Chondrocyte (in vitro differentiated cells): Measurements from ENCODE around the gene CNTFR. TPM values are rescaled to one million over a fixed set of nuclear protein-coding genes. Genes with fewer than 3 reads are reported as not detected.

Experiments used
- DNase-seq: peaks from one replicate; pipeline ENCODE4 v3.0.0; 2021; ENCODE audit warnings: mixed read lengths, low spot score
- H3K27ac Mint-ChIP-seq: one replicate; pipeline ENCODE4 v1.8.0; 2021; ENCODE audit warnings: mild to moderate bottlenecking, moderate library complexity, mixed read lengths; ENCODE audit not compliant: unreplicated experiment
- H3K27me3 Mint-ChIP-seq: 2 replicates; pipeline ENCODE4 v1.8.0; 2021; ENCODE audit warnings: low read depth, mixed read lengths
- H3K36me3 Mint-ChIP-seq: 2 replicates; pipeline ENCODE4 v1.8.0; 2021; ENCODE audit warnings: low read depth, mixed read lengths
- H3K4me1 Mint-ChIP-seq: 2 replicates; pipeline ENCODE4 v1.8.0; 2021; ENCODE audit warnings: low read depth, mild to moderate bottlenecking, mixed read lengths
- H3K4me3 Mint-ChIP-seq: one replicate; pipeline ENCODE4 v1.8.0; 2021; ENCODE audit warnings: mild to moderate bottlenecking, moderate library complexity, mixed read lengths; ENCODE audit not compliant: unreplicated experiment
- H3K9me3 Mint-ChIP-seq: 2 replicates; pipeline ENCODE4 v1.8.0; 2021; ENCODE audit warnings: low read depth, mixed read lengths
- total RNA-seq: library from RNA; stranded (reverse); gene quantifications from 3 replicates; pipeline ENCODE4 v1.2.1, GENCODE V29; 2021
- TF ChIP-seq, protein P1 (sequence below): fragments of 200-600 bp; sonication (generic); IDR thresholded peaks from 2 replicates; pipeline ENCODE4 v1.5.0; 2021; ENCODE audit warnings: antibody characterized with exemption, mild to moderate bottlenecking, moderate library complexity

Gene CNTFR
- total RNA-seq, 1 donor from 2014 or later = 0.12 TPM

DNA sequence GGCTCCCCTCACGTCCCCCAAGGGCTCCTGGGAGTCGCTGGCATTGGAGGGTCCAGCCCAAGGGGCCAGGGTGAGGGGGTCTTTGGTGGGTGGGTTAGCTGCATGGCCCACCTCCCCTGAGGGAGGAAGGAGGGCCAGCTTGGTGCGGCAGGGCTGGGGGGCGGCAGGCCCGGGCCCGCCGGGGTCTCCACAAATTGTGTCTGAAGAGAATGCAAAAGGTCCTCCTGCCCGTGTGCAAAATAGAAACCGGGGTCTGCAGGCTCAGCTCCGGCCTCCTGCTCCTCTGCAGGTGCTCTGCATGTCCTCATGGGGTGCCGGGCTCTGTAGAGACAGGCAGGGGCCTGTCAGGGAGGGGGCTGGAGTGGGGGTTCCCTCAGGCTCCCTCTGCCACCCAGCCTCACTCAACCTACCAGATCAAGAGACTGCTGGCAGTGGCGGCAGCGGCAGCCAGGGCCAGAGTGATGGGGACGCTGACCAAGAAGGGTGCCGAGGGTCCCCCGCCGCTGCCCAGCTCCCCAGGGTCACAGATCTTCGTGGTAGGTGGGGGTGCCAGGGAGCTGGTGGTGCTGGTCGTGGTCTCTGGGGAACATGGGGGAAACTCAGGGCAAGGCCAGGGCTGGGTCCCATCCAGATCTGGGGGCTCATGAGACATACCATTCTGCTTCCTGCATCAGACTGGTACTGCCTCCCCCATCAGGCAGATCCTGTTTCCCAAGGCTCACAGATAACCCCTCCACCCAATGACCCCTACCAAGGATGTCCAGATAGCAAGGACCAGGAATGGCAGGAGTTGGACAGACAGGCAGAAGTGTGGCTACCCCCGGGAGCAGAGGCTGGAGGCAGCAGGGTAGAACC, 37.5 kb downstream of the CNTFR start:
- no peaks in the 10 kb centered on the region for H3K9me3 Mint-ChIP-seq
- TF ChIP-seq, protein P1, sequence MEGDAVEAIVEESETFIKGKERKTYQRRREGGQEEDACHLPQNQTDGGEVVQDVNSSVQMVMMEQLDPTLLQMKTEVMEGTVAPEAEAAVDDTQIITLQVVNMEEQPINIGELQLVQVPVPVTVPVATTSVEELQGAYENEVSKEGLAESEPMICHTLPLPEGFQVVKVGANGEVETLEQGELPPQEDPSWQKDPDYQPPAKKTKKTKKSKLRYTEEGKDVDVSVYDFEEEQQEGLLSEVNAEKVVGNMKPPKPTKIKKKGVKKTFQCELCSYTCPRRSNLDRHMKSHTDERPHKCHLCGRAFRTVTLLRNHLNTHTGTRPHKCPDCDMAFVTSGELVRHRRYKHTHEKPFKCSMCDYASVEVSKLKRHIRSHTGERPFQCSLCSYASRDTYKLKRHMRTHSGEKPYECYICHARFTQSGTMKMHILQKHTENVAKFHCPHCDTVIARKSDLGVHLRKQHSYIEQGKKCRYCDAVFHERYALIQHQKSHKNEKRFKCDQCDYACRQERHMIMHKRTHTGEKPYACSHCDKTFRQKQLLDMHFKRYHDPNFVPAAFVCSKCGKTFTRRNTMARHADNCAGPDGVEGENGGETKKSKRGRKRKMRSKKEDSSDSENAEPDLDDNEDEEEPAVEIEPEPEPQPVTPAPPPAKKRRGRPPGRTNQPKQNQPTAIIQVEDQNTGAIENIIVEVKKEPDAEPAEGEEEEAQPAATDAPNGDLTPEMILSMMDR = no peak
- no peak overlapping the region for H3K4me3 Mint-ChIP-seq
- peak; percentile 81 for DNase-seq
- H3K36me3 Mint-ChIP-seq = no peaks in the 10 kb centered on the region
- peaks cover 7% of the 10 kb centered on the region for H3K4me1 Mint-ChIP-seq
- H3K27ac Mint-ChIP-seq = no peak overlapping the region
- H3K27me3 Mint-ChIP-seq = peaks cover 17% of the 10 kb centered on the region

DNA sequence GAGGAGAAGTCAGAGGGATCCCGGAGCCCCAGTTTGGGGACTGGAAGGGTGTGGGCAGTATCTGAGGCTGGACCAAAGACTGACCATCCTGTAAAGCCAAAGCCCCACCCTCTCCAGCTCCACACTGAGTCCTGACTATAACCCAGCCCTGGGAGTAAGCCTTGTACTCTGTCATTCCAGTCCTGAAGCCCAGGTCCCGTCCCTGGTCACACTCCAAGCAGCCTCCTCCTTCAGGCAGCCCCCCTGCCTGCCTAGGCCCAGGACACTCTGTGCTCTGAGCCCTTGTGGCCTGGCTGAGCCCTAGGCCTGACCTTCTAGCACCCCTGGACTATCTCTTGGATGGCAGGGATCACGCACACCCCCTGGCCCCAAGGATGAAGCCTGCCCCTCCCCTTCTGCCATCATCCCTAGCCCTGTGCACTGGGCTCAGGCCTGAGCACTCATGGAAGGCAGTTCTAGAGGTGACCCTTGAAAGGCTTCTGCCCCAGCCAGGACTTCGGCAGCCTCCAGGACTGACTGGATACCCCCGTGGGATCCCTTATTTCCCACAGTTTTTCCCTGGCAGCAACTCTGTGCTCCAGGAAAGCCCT, 38.7 kb downstream of the CNTFR start:
- peak; percentile 73 for DNase-seq
- Mint-ChIP-seq H3K9me3 (no peaks in the 10 kb centered on the region), H3K4me3 (no peak overlapping the region), H3K27ac (no peak overlapping the region), H3K4me1 (peaks cover 9% of the 10 kb centered on the region), H3K27me3 (peaks cover 17% of the 10 kb centered on the region), H3K36me3 (no peaks in the 10 kb centered on the region)
- TF ChIP-seq, protein P1 = no peak

DNA sequence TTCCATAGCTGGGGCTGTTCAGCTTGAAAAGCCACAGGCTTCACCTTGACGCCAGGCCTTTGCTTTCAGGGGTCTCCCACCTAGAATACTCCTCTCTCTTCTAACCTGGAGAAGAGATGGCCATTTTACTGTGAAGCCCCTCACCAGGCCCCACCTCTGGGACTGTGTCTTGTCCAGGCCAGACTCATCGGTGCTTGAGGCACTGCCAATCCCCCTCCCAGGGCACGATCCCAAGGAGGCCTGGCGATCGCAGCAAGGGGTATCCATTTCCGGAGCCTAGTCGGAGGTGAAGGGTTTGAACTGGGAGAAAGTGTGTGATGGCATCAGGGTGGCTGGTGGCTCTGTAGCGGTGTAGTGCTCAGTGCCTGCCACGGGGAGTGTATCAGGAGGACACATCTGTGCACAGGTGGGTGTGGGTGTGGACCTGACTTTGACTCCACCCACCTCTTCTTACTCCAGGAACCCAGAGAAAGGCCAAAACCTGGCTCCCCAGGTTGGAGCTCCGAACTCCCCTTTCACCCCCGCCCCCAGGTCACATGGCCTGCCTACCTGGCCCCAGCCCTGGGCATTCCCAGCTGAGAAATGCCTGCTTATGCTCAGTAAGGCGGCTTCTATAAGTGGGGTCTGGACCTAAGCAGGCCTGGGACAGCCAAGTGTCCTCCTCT, 39.4 kb downstream of the CNTFR start:
- no peak overlapping the region for H3K27ac Mint-ChIP-seq
- no peaks in the 10 kb centered on the region for H3K9me3 Mint-ChIP-seq
- peak; percentile 81 for DNase-seq

DNA sequence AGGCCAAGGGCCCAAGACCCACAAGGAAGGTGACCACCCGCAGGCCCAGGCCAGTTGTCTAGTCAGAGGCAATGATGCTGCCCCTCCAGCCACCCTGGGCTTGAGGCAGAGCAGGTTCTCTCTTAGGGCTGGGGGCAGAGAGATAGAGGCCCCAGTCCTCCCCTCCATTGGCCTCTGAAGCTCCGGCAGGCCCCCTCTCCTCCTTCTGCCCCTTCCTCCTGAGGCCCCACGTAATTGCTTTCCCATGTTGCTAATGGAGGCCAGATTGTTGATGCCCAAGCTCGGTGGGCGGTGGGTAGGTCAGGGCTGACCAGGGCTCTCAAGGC, 40.2 kb downstream of the CNTFR start:
- Mint-ChIP-seq H3K36me3 (no peaks in the 10 kb centered on the region), H3K4me3 (no peak overlapping the region), H3K4me1 (peaks cover 4% of the 10 kb centered on the region), H3K27me3 (peaks cover 29% of the 10 kb centered on the region), H3K27ac (no peak overlapping the region), H3K9me3 (no peaks in the 10 kb centered on the region)
- TF ChIP-seq, protein P1 = no peak
- DNase-seq = no peak

More for the DNA sequence above, 39.4 kb downstream of the CNTFR start:
- H3K36me3 Mint-ChIP-seq = no peaks in the 10 kb centered on the region
- H3K4me1 Mint-ChIP-seq = peaks cover 9% of the 10 kb centered on the region
- H3K27me3 Mint-ChIP-seq = peaks cover 23% of the 10 kb centered on the region
- no peak overlapping the region for H3K4me3 Mint-ChIP-seq
- TF ChIP-seq, protein P1 = no peak

DNA sequence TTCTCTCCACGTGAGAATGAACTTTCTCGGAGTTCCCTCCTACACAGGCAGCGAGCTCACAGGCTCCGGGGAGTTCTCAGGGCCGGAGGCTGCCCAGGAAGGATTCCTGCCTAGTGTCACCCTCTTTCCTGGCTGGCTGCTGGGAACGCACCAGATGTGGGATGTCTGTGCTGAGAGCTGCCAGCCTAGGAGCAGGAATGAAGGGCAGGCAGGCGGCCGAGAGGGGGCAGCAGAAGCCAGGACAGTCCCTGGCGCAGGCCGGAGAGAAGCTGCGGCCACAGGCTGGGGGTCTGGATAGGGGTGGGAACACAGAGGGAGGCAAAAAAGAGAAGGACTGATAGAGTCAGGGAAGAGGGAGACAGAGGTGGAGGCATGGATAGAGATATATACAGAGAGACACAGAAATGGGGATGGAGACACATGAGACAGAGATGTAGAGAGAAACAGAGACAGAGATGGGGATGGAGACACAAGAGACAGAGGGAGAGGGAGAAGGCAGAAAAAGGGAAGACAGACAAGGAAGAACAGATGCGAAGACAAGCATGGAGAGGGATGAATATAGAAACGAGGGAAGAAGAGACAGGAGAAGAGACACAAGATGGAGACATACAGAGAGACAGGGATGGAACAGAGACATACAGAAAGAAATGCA, 41.4 kb downstream of the CNTFR start:
- no peak overlapping the region for H3K4me3 Mint-ChIP-seq

More for the DNA sequence above, 41.4 kb downstream of the CNTFR start:
- DNase-seq = peak; percentile 92
- H3K27me3 Mint-ChIP-seq = peaks cover 34% of the 10 kb centered on the region
- TF ChIP-seq, protein P1 = peak; percentile 95
- H3K9me3 Mint-ChIP-seq = no peaks in the 10 kb centered on the region
- H3K27ac Mint-ChIP-seq = no peak overlapping the region
- H3K36me3 Mint-ChIP-seq = no peaks in the 10 kb centered on the region
- peaks cover 2% of the 10 kb centered on the region for H3K4me1 Mint-ChIP-seq
